IPS DF 4.7 (cell line): ENCODE results near the gene LGALS1.
"Not testable (repeated sequence)": the region's sequence is repeated elsewhere in the genome, so short reads cannot be mapped to it uniquely, and the experiment has no call there.

Experiments
- DNase-seq: peaks from one replicate; pipeline ENCODE4 v3.0.0-alpha.2; 2013; ENCODE audit warnings: low spot score; ENCODE audit errors: extremely low read depth

Gene LGALS1

GRCh38 chr22:37717235-37717634, 41.8 kb downstream of the LGALS1 start:
- DNase-seq = not testable (repeated sequence)

- not testable (repeated sequence) for DNase-seq
Observed at GRCh38 chr22:37717746-37718305, 42.4 kb downstream of the LGALS1 start.

GRCh38 chr22:37725551-37726240, 50.3 kb downstream of the LGALS1 start:
- DNase-seq = no peak

- DNase-seq = no peak
Observed at GRCh38 chr22:37726241-37726887, 50.9 kb downstream of the LGALS1 start.

- no peak for DNase-seq
Observed at GRCh38 chr22:37728620-37729019, 53.2 kb downstream of the LGALS1 start.
